Adrenal gland (tissue), 12 donors: ENCODE data around the gene POLR2E. TPM values are rescaled to one million over a fixed set of nuclear protein-coding genes. Genes with fewer than 3 reads are reported as not detected.

Experiments used
- DNase-seq, 7 donors: peaks; one replicate each; pipeline ENCODE4 v3.0.0-alpha.2; 2019 to 2020
- H3K27ac ChIP-seq, 5 donors: fragments of 200-600 bp; sonication (generic) in 4 of 5; 1 replicate in 3 of 5; 2 replicates in 2 of 5; pipeline versions ENCODE4 v1.5.1 to v1.8.0; 2016 to 2020; ENCODE audit warnings: mild to moderate bottlenecking in 1 of 5
- H3K27me3 ChIP-seq: fragments of 200-600 bp; 2 replicates; pipeline ENCODE4 v1.8.0; 2021
- H3K36me3 ChIP-seq, 2 donors: fragments of 200-600 bp; replicated peaks in 1 of 2; 1 replicate in 1 of 2; 2 replicates in 1 of 2; pipeline versions ENCODE4 v1.5.1 to v1.8.0; 2018 to 2022
- H3K4me1 ChIP-seq, 2 donors: fragments of 200-600 bp; replicated peaks in 1 of 2; 1 replicate in 1 of 2; 2 replicates in 1 of 2; pipeline versions ENCODE4 v1.5.1 to v1.8.0; 2018 to 2021
- H3K4me3 ChIP-seq, 4 donors: fragments of 200-600 bp; sonication (generic) in 3 of 4; one replicate each; pipeline ENCODE4 v1.5.1; 2016 to 2018
- H3K9me3 ChIP-seq, 3 donors: fragments of 200-600 bp; sonication (generic) in 1 of 3; replicated peaks in 1 of 3; 1 replicate in 2 of 3; 2 replicates in 1 of 3; pipeline versions ENCODE4 v1.5.1 to v1.8.0; 2016 to 2021
- CTCF ChIP-seq, 6 experiments: fragments of 450-650 bp in 4 of 6; fragments of 200-600 bp in 2 of 6; sonication (generic) in 1 of 6; IDR thresholded peaks; 1 replicate in 5 of 6; 2 replicates in 1 of 6; pipeline versions ENCODE4 v1.5.1 to v1.8.0; 2016 to 2021; ENCODE audit warnings: antibody characterized with exemption in 6 of 6, mild to moderate bottlenecking in 2 of 6, moderate library complexity in 1 of 6
- POLR2A ChIP-seq, 2 donors: fragments of 450-650 bp; IDR thresholded peaks; one replicate each; pipeline ENCODE4 v1.6.1; 2017; ENCODE audit warnings: antibody characterized with exemption in 2 of 2, mild to moderate bottlenecking in 2 of 2, moderate library complexity in 1 of 2
- WGBS, 4 donors: extraction: QIAGEN DNeasy Blood & Tissue Kit in 2 of 4; methylation state at CpG; one replicate each; pipeline versions ENCODE4 v1.1.5 to v1.1.7; 2013 to 2017; 5-methylcytosine and 5-hydroxymethylcytosine counted together
- intact Hi-C, 2 donors: fragments of 100-400 bp; cut with DNase I; formaldehyde crosslinking; loops; one replicate each; pipeline versions ENCODE4 v1.14.1 to v1.15.0; 2022 to 2023
- polyA plus RNA-seq, 3 donors: library from polyadenylated mRNA; stranded (reverse); fragments of 200-250 nt in 2 of 3; fragments of 350-450 nt in 1 of 3; fragmentation: Illumina TruSeq in 1 of 3; extraction: RNeasy Lipid Tissue Mini Kit (QIAGEN cat#74804) in 1 of 3; gene quantifications; one replicate each; pipeline ENCODE4 v1.2.3, GENCODE V29; 2013 to 2014
- total RNA-seq, 9 donors: library from RNA; depleted of rRNA in 4 of 9; stranded (reverse); fragments of >200 nt in 4 of 9; fragments of 120-200 nt in 1 of 9; fragmentation: NEBNext Ultra II Directional in 1 of 9; extraction: Animal tissue kit (Norgen Biotek cat#: 25700) in 1 of 9; gene quantifications; one replicate each; pipeline versions ENCODE4 v1.1.0 to v1.2.4, GENCODE V29; 2013 to 2023
- donor health status: healthy with polysubstance abuse.
- donor health status: Bipolar disorder and iron deficiency.
- donor health status: DM: yes; HTN: yes; CAD: no.
- donor health status: DM: no; HTN: no; CAD: no.
- donor health status: DM: no; HTN: no; CAD: no.
- donor health status: DM: yes; HTN: yes; CAD: no.

Gene POLR2E
- total and polyA plus RNA-seq, 12 donors, result 74.7 to 231 (median 157) TPM

GRCh38 chr19:1088416-1089010, 6.7 kb downstream of the POLR2E start:
- WGBS, 4 donors, result 57 to 88% (median 81%) methylated on average over 6 to 27 of the region's 27 CpGs
- intact Hi-C loops, result no loop called here
- Histone ChIP-seq H3K27me3 (no peaks in the 10 kb centered on the region), H3K36me3 (peaks cover 0 to 48% of the 10 kb centered on the region in 2 donors), H3K27ac (peak overlapping the region in 4 of 5 donors; percentile 7 to 80 (median 49)), H3K9me3 (no peaks in the 10 kb centered on the region), H3K4me3 (no peak overlapping the region), H3K4me1 (peaks cover 2 to 7% of the 10 kb centered on the region in 2 donors)
- no peak for TF ChIP-seq CTCF (IDR thresholded peaks at IDR 0.05)
- no peak for TF ChIP-seq POLR2A (IDR thresholded peaks at IDR 0.05)
- DNase-seq, result peak in 1 of 7 donors; percentile 46

- DNase-seq, result peak in 3 of 7 donors; percentile 57 to 68 (median 58)
- H3K4me3 ChIP-seq, result no peak overlapping the region
- H3K9me3 ChIP-seq, result no peaks in the 10 kb centered on the region
- H3K27ac ChIP-seq, result peak overlapping the region in 3 of 5 donors; percentile 42 to 80 (median 56)
- peaks cover 2 to 9% of the 10 kb centered on the region in 2 donors for H3K4me1 ChIP-seq
- WGBS, 4 donors, result 65 to 77% (median 66%) methylated on average over 26 to 27 of the region's 27 CpGs
- TF ChIP-seq CTCF (IDR thresholded peaks at IDR 0.05) (no peak), POLR2A (IDR thresholded peaks at IDR 0.05) (no peak)
- peaks cover 0 to 42% of the 10 kb centered on the region in 2 donors for H3K36me3 ChIP-seq
- H3K27me3 ChIP-seq, result no peaks in the 10 kb centered on the region
- intact Hi-C loops, result no loop called here
Observed at GRCh38 chr19:1087813-1088415, 7.3 kb downstream of the POLR2E start.

- H3K4me3 ChIP-seq, result no peak overlapping the region
- 75 to 80% (median 79%) methylated on average over 14 to 21 of the region's 21 CpGs for WGBS, 4 donors
- intact Hi-C loops, result no loop called here
- H3K9me3 ChIP-seq, result no peaks in the 10 kb centered on the region
- no peak overlapping the region for H3K27ac ChIP-seq
- H3K4me1 ChIP-seq, result peaks cover 5 to 16% of the 10 kb centered on the region in 2 donors
- no peak for DNase-seq
- H3K27me3 ChIP-seq, result no peaks in the 10 kb centered on the region
- H3K36me3 ChIP-seq, result peaks cover 0 to 34% of the 10 kb centered on the region in 2 donors
- TF ChIP-seq CTCF (IDR thresholded peaks at IDR 0.05) (no peak), POLR2A (IDR thresholded peaks at IDR 0.05) (no peak)
Observed at GRCh38 chr19:1086613-1087012, 8.6 kb downstream of the POLR2E start.

- no peaks in the 10 kb centered on the region for H3K27me3 ChIP-seq
- no peak overlapping the region for H3K4me3 ChIP-seq
- 69 to 79% (median 73%) methylated on average over 17 to 38 of the region's 38 CpGs for WGBS, 4 donors
- H3K27ac ChIP-seq, result no peak overlapping the region
- H3K4me1 ChIP-seq, result peaks cover 5 to 16% of the 10 kb centered on the region in 2 donors
- intact Hi-C loops, result no loop called here
- no peaks in the 10 kb centered on the region for H3K9me3 ChIP-seq
- no peak for DNase-seq
- H3K36me3 ChIP-seq, result peaks cover 0 to 26% of the 10 kb centered on the region in 2 donors
- TF ChIP-seq POLR2A (IDR thresholded peaks at IDR 0.05) (no peak), CTCF (IDR thresholded peaks at IDR 0.05) (no peak)
Observed at GRCh38 chr19:1085676-1086442, 9.3 kb downstream of the POLR2E start.
